GM21515 (cell line): ENCODE measurements around the gene OLA1.

Experiments
- ATAC-seq: cut with Tn5 transposase; IDR thresholded peaks from one replicate; pipeline ENCODE4 v1.9.1; 2021; ENCODE audit not compliant: unreplicated experiment

The OLA1 gene

GRCh38 chr2:174224665-174225288 is 23.6 kb downstream of the OLA1 start:
- ATAC-seq, result no peak

- ATAC-seq, result no peak
These were observed 24.2 kb downstream of the OLA1 start for GRCh38 chr2:174224125-174224524.

GRCh38 chr2:174223388-174223787 is 24.9 kb downstream of the OLA1 start:
- ATAC-seq, result no peak

GRCh38 chr2:174222154-174222553 is 26.2 kb downstream of the OLA1 start:
- ATAC-seq, result no peak

- no peak for ATAC-seq
These were observed 29.0 kb downstream of the OLA1 start for GRCh38 chr2:174219321-174219720.

GRCh38 chr2:174218773-174219172 is 29.6 kb downstream of the OLA1 start:
- no peak for ATAC-seq

- no peak for ATAC-seq
These were observed 30.5 kb downstream of the OLA1 start for GRCh38 chr2:174217869-174218268.

- no peak for ATAC-seq
These were observed 36.4 kb downstream of the OLA1 start for GRCh38 chr2:174211954-174212353.

- ATAC-seq, result no peak
These were observed 37.5 kb downstream of the OLA1 start for GRCh38 chr2:174210862-174211261.

- no peak for ATAC-seq
These were observed 39.0 kb downstream of the OLA1 start for GRCh38 chr2:174209325-174209724.

GRCh38 chr2:174208026-174208425 is 40.3 kb downstream of the OLA1 start:
- no peak for ATAC-seq

- no peak for ATAC-seq
These were observed 42.8 kb downstream of the OLA1 start for GRCh38 chr2:174205562-174205961.

GRCh38 chr2:174202188-174202587 is 46.1 kb downstream of the OLA1 start:
- ATAC-seq, result no peak

GRCh38 chr2:174198846-174199564 is 49.3 kb downstream of the OLA1 start:
- no peak for ATAC-seq

GRCh38 chr2:174195253-174195652 is 53.1 kb downstream of the OLA1 start:
- no peak for ATAC-seq

GRCh38 chr2:174193737-174194136 is 54.6 kb downstream of the OLA1 start:
- ATAC-seq, result no peak

GRCh38 chr2:174192664-174193063 is 55.7 kb downstream of the OLA1 start:
- ATAC-seq, result no peak

- ATAC-seq, result no peak
These were observed 56.8 kb downstream of the OLA1 start for GRCh38 chr2:174191342-174192074.

- no peak for ATAC-seq
These were observed 63.4 kb downstream of the OLA1 start for GRCh38 chr2:174184915-174185314.

GRCh38 chr2:174184504-174184903 is 63.8 kb downstream of the OLA1 start:
- no peak for ATAC-seq

GRCh38 chr2:174183076-174183475 is 65.3 kb downstream of the OLA1 start:
- ATAC-seq, result no peak

GRCh38 chr2:174181368-174181767 is 67.0 kb downstream of the OLA1 start:
- no peak for ATAC-seq
